GM04504 (cell line): Measurements from ENCODE around the gene ZNF154.
"Not testable (repeated sequence)": the region's sequence is repeated elsewhere in the genome, so short reads cannot be mapped to it uniquely, and the experiment has no call there.

Experiments
- DNase-seq: peaks from one replicate; pipeline ENCODE4 v3.0.0-alpha.2; 2012; ENCODE audit warnings: low read depth

ZNF154 gene

GRCh38 chr19:57708641-57709361 is at the start of gene ZNF154:
TSS of gene ZNF154 (minus strand) at chr19:57709204. CDS start at chr19:57708971, 233 bp downstream.
- peak; percentile 15 for DNase-seq

GRCh38 chr19:57757941-57758340 is 48.9 kb upstream of the ZNF154 start:
- DNase-seq = no peak

GRCh38 chr19:57755031-57755430 is 46.0 kb upstream of the ZNF154 start:
- DNase-seq = no peak

- DNase-seq = no peak
Measured at GRCh38 chr19:57754091-57754673, 45.2 kb upstream of the ZNF154 start.

- no peak for DNase-seq
Measured at GRCh38 chr19:57748029-57748428, 39.0 kb upstream of the ZNF154 start.

GRCh38 chr19:57747472-57747807 is 38.4 kb upstream of the ZNF154 start:
- no peak for DNase-seq

GRCh38 chr19:57746580-57747471 is 37.8 kb upstream of the ZNF154 start, which contains the start of gene ZNF776:
TSS of gene ZNF776 (plus strand) at chr19:57746815. CDS start at chr19:57747059, 244 bp downstream.
- DNase-seq = peak; percentile 80

- DNase-seq = not testable (repeated sequence)
Measured at GRCh38 chr19:57738770-57739169, 29.8 kb upstream of the ZNF154 start.

- DNase-seq = not testable (repeated sequence)
Measured at GRCh38 chr19:57738320-57738719, 29.3 kb upstream of the ZNF154 start.

GRCh38 chr19:57720878-57721277 is 11.9 kb upstream of the ZNF154 start:
- no peak for DNase-seq

GRCh38 chr19:57719901-57720519 is 11.0 kb upstream of the ZNF154 start:
- DNase-seq = no peak

GRCh38 chr19:57719424-57719823 is 10.4 kb upstream of the ZNF154 start:
- no peak for DNase-seq

- no peak for DNase-seq
Measured at GRCh38 chr19:57712222-57712621, 3.2 kb upstream of the ZNF154 start.

- DNase-seq = no peak
Measured at GRCh38 chr19:57709616-57710015, 612 bp upstream of the ZNF154 start.

- no peak for DNase-seq
Measured at GRCh38 chr19:57706346-57706745, 2.7 kb downstream of the ZNF154 start.

- no peak for DNase-seq
Measured at GRCh38 chr19:57701625-57702024, 7.4 kb downstream of the ZNF154 start.

- no peak for DNase-seq
Measured at GRCh38 chr19:57689750-57690149, 19.3 kb downstream of the ZNF154 start.

- no peak for DNase-seq
Measured at GRCh38 chr19:57688011-57688763, 20.8 kb downstream of the ZNF154 start.

GRCh38 chr19:57687363-57688010 is 21.5 kb downstream of the ZNF154 start:
- DNase-seq = no peak

GRCh38 chr19:57686727-57687126 is 22.3 kb downstream of the ZNF154 start:
- no peak for DNase-seq

- DNase-seq = no peak
Measured at GRCh38 chr19:57682226-57682766, 26.7 kb downstream of the ZNF154 start.
